Activated T-cell treated with anti-CD3 and anti-CD28 coated beads, Interleukin-2, amount 50 U/mL, for 4 hours (primary cell): ENCODE data around the gene TRMT6. TPM values are rescaled to one million over a fixed set of nuclear protein-coding genes. Genes with fewer than 3 reads are reported as not detected.

Source experiments
- ATAC-seq, 2 donors: fragments of 200-7000 bp; cut with Tn5 transposase; one replicate each; pipeline ENCODE4 v1.10.0; 2021
- DNase-seq: peaks from one replicate; pipeline ENCODE4 v3.0.0-alpha.2; 2020
- H3K27me3 Mint-ChIP-seq: one replicate; pipeline ENCODE4 v1.8.0; 2021; ENCODE audit warnings: low read depth, mixed read lengths
- H3K36me3 Mint-ChIP-seq: one replicate; pipeline ENCODE4 v1.8.0; 2022; ENCODE audit warnings: mixed read lengths; ENCODE audit not compliant: insufficient read depth
- H3K4me1 Mint-ChIP-seq: one replicate; pipeline ENCODE4 v1.8.0; 2021; ENCODE audit warnings: low read depth, mixed read lengths
- H3K4me3 Mint-ChIP-seq: one replicate; pipeline ENCODE4 v1.8.0; 2021; ENCODE audit warnings: mild to moderate bottlenecking, moderate library complexity, mixed read lengths
- H3K9me3 Mint-ChIP-seq: one replicate; pipeline ENCODE4 v1.8.0; 2021; ENCODE audit warnings: mixed read lengths
- total RNA-seq, 3 donors: library from RNA; stranded (reverse); gene quantifications; one replicate each; pipeline ENCODE4 v1.2.1, GENCODE V29; 2021

Gene TRMT6, protein sequence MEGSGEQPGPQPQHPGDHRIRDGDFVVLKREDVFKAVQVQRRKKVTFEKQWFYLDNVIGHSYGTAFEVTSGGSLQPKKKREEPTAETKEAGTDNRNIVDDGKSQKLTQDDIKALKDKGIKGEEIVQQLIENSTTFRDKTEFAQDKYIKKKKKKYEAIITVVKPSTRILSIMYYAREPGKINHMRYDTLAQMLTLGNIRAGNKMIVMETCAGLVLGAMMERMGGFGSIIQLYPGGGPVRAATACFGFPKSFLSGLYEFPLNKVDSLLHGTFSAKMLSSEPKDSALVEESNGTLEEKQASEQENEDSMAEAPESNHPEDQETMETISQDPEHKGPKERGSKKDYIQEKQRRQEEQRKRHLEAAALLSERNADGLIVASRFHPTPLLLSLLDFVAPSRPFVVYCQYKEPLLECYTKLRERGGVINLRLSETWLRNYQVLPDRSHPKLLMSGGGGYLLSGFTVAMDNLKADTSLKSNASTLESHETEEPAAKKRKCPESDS
- 10 to 100 TPM; 45.3 to 47.5 (median 45.8) TPM for total RNA-seq

GRCh38 chr20:5950271-5951031, at the start of gene TRMT6, which contains the start of gene MCM8:
TRMT6 (minus strand) TSS chr20:5950533; CDS start chr20:5950405, 128 bp downstream.
MCM8 (plus strand) TSS chr20:5950652; CDS start chr20:5952016, 1,364 bp downstream.
- peaks cover 40% of the 10 kb centered on the region for H3K36me3 Mint-ChIP-seq
- peak; percentile 96 to 97 for ATAC-seq
- no peaks in the 10 kb centered on the region for H3K27me3 Mint-ChIP-seq
- H3K4me1 Mint-ChIP-seq, result peaks cover 46% of the 10 kb centered on the region
- no peaks in the 10 kb centered on the region for H3K9me3 Mint-ChIP-seq
- H3K4me3 Mint-ChIP-seq, result peak within 1 kb of the TSS; percentile 99
- DNase-seq, result peak; percentile 92

DNA sequence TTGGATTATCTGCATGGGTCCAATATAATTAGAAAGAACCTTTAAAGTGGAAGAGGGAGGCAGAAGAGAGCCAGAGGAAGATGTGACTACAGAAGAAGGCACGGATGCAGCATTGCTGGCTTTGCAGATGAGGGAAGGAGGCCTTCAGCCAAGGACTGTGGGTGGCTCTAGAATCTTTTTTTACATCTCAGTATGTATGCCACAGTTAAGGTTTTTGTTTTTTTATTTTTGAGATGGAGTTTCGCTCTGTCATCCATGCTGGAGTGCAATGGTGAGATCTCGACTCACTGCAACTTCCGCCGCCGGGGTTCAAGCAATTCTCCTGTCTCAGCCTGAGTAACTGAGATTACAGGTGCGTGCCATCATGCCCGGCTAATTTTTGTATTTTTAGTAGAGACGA, 49.5 kb upstream of the TRMT6 start:
- H3K27me3 Mint-ChIP-seq, result no peaks in the 10 kb centered on the region
- H3K4me3 Mint-ChIP-seq, result no peak overlapping the region
- H3K4me1 Mint-ChIP-seq, result peaks cover 30% of the 10 kb centered on the region

DNA sequence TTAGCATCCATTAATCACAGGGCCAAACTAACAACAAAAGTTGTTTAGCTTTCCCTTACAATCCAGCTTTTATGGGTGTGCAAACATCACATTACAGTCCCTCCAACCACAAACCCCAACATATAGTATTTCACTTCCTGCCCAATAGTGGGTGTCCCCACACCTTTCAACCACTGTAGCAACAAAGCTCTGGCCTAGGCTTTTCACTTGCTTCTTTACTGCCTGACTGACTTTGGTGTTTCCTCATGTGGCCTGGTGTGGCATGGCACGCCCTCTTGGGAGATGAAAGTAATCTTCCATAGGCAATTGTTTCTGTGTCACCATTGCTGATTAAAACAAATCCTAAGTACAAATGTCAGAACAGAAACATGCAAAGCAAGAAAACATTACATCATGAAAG, 46.4 kb upstream of the TRMT6 start:
- peaks cover 22% of the 10 kb centered on the region for H3K4me1 Mint-ChIP-seq
- no peaks in the 10 kb centered on the region for H3K27me3 Mint-ChIP-seq
- DNase-seq (no peak), ATAC-seq (peak; percentile 71 to 90)
- no peaks in the 10 kb centered on the region for H3K9me3 Mint-ChIP-seq
- peaks cover 8% of the 10 kb centered on the region for H3K36me3 Mint-ChIP-seq
- no peak overlapping the region for H3K4me3 Mint-ChIP-seq

More for the DNA sequence above, 49.5 kb upstream of the TRMT6 start:
- ATAC-seq (no peak), DNase-seq (no peak)
- no peaks in the 10 kb centered on the region for H3K9me3 Mint-ChIP-seq
- H3K36me3 Mint-ChIP-seq, result peaks cover 5% of the 10 kb centered on the region

DNA sequence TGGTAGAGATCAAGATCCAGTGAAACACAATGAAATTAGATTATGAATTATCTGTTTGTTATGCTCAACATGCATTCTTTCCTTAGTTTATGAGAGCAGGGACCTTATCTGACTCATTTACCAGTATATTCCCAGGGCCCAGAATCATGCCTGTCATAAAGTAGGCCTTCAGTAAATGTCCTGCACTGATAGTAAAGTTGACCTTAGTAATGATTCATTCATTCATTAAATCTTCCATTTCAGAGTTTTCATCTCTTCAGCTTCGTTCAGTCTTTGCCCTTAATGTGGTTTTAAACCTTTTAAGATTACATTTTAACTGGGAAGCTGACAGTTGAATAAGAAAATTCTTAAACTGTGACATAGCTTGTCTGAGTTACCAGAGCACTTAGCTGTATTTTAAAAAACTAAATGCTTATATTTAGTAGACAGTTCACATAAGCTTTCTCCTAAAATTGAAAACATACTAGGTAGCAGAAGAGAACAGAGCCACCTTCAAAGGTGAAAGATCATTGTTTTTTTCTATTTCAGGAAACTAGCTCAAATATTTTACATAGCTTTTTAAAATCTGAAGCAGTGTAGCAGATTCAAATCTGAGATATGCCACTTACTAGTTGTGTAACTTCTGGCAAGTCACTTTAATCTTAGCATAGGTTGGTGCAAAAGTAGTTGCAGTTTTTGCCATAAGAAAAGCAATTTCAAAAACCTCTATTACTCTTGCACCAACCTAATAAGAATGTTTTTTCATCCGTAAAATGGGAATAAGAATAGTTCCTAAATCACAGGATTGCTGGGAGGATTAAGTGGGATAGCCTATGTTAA, 41.5 kb upstream of the TRMT6 start:
- no peak for DNase-seq

DNA sequence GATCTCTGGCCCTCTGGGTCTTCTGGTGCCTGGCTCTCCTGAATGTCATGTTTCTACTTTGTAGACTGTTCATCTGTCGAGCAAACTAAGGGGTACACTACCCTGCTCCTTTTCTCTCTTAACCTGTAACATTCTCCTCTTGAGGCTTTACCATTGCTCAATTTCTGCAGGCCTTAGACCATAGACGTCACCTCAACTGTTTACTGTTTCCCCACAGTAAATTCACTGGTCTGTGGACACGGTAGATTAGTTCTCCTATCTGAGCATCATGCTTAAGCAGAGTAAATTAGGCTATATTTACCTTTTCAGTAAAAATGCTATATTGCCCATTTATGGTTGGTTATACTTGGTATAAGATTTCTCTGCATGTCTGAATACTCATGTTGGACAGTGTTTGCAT, 40.6 kb upstream of the TRMT6 start:
- Mint-ChIP-seq H3K36me3 (peaks cover 21% of the 10 kb centered on the region), H3K27me3 (no peaks in the 10 kb centered on the region), H3K4me1 (peaks cover 6% of the 10 kb centered on the region), H3K9me3 (no peaks in the 10 kb centered on the region), H3K4me3 (no peak overlapping the region)
- DNase-seq (no peak), ATAC-seq (no peak)

More for the DNA sequence above, 41.5 kb upstream of the TRMT6 start:
- Mint-ChIP-seq H3K36me3 (peaks cover 22% of the 10 kb centered on the region), H3K27me3 (no peaks in the 10 kb centered on the region), H3K4me1 (peaks cover 10% of the 10 kb centered on the region), H3K4me3 (no peak overlapping the region), H3K9me3 (no peaks in the 10 kb centered on the region)
- no peak for ATAC-seq

GRCh38 chr20:5989539-5989938, 39.2 kb upstream of the TRMT6 start:
- no peaks in the 10 kb centered on the region for H3K9me3 Mint-ChIP-seq
- ATAC-seq (peak in 1 of 2 donors; percentile 27), DNase-seq (no peak)
- peaks cover 2% of the 10 kb centered on the region for H3K4me1 Mint-ChIP-seq
- no peaks in the 10 kb centered on the region for H3K27me3 Mint-ChIP-seq
- peaks cover 23% of the 10 kb centered on the region for H3K36me3 Mint-ChIP-seq
- H3K4me3 Mint-ChIP-seq, result no peak overlapping the region

DNA sequence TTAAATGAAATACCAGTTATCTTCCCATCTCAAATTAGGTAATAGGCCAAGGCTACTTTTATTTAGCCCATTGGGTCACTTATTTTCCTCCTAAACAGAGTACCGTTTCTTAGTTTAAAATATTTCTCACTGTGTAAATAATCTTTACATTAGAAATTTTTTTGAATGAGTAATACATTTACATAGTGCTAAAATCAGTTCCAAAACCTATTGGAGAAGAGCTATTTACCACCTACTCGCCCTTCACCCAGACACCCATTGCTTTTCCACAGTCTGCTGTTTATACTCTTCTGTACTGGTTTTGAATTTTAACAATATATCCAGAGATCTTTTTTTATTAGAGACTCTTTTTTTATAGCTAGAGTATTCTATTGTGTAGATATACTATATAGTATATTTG, 37.0 kb upstream of the TRMT6 start:
- DNase-seq (no peak), ATAC-seq (no peak)
- Mint-ChIP-seq H3K4me3 (no peak overlapping the region), H3K4me1 (peaks cover 2% of the 10 kb centered on the region), H3K36me3 (peaks cover 25% of the 10 kb centered on the region), H3K27me3 (no peaks in the 10 kb centered on the region), H3K9me3 (no peaks in the 10 kb centered on the region)

- Mint-ChIP-seq H3K27me3 (no peaks in the 10 kb centered on the region), H3K36me3 (peaks cover 26% of the 10 kb centered on the region), H3K9me3 (no peaks in the 10 kb centered on the region), H3K4me3 (no peak overlapping the region), H3K4me1 (peaks cover under 1% of the 10 kb centered on the region)
- no peak for DNase-seq
- no peak for ATAC-seq
These were observed 30.6 kb upstream of the TRMT6 start for GRCh38 chr20:5980720-5981538.

GRCh38 chr20:5979801-5980200, 29.5 kb upstream of the TRMT6 start:
- ATAC-seq (no peak), DNase-seq (no peak)
- no peak overlapping the region for H3K4me3 Mint-ChIP-seq
- H3K36me3 Mint-ChIP-seq, result peaks cover 25% of the 10 kb centered on the region
- H3K27me3 Mint-ChIP-seq, result no peaks in the 10 kb centered on the region
- no peaks in the 10 kb centered on the region for H3K9me3 Mint-ChIP-seq
- H3K4me1 Mint-ChIP-seq, result no peaks in the 10 kb centered on the region

DNA sequence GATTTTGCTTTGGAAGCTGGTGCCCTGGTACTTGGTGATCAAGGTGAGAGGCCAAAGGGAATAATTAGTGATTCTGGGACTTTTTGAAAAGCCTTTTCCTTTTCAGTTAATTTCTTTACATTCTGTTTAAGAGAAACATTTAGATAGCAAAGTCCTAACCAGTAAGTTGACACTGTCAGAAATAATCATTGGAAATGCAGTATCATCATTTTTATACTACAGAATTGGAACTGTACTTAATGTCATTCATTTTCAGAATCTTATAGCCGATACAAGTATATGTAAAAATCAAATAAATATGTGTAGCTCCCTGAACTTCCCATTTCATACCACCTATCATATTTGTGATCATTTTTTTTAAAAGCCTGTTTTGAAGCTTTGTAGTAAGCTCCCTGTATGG, 27.6 kb upstream of the TRMT6 start:
- Mint-ChIP-seq H3K4me3 (no peak overlapping the region), H3K9me3 (no peaks in the 10 kb centered on the region), H3K27me3 (no peaks in the 10 kb centered on the region), H3K4me1 (no peaks in the 10 kb centered on the region), H3K36me3 (peaks cover 17% of the 10 kb centered on the region)
- no peak for DNase-seq
- ATAC-seq, result no peak

GRCh38 chr20:5977223-5977622, 26.9 kb upstream of the TRMT6 start:
- no peak for ATAC-seq
- no peak for DNase-seq
- Mint-ChIP-seq H3K27me3 (no peaks in the 10 kb centered on the region), H3K4me1 (no peaks in the 10 kb centered on the region), H3K9me3 (no peaks in the 10 kb centered on the region), H3K4me3 (no peak overlapping the region), H3K36me3 (peaks cover 17% of the 10 kb centered on the region)

- DNase-seq (no peak), ATAC-seq (no peak)
- peaks cover 17% of the 10 kb centered on the region for H3K36me3 Mint-ChIP-seq
- no peak overlapping the region for H3K4me3 Mint-ChIP-seq
- H3K4me1 Mint-ChIP-seq, result no peaks in the 10 kb centered on the region
- H3K9me3 Mint-ChIP-seq, result no peaks in the 10 kb centered on the region
- H3K27me3 Mint-ChIP-seq, result no peaks in the 10 kb centered on the region
These were observed 25.4 kb upstream of the TRMT6 start for GRCh38 chr20:5975778-5976177.

- DNase-seq (no peak), ATAC-seq (no peak)
- Mint-ChIP-seq H3K4me3 (no peak overlapping the region), H3K36me3 (peaks cover 11% of the 10 kb centered on the region), H3K9me3 (no peaks in the 10 kb centered on the region), H3K4me1 (no peaks in the 10 kb centered on the region), H3K27me3 (no peaks in the 10 kb centered on the region)
These were observed 24.2 kb upstream of the TRMT6 start for GRCh38 chr20:5974531-5974930.
